DMS79 treated with DMSO at 0.1 percent for 48 hours (cell line): ENCODE results near the gene HOXA4.

ENCODE experiments used
- DNase-seq: peaks from one replicate; lab custom pipeline; 2025; lab: John Stamatoyannopoulos, UW

HOXA4 gene

GRCh38 chr7:27130540-27131389 lies at the start of gene HOXA4:
HOXA4 (minus strand) TSS chr7:27130757; CDS start chr7:27130733, 24 bp downstream.
- peak; percentile 53 for DNase-seq

- DNase-seq: no peak
Measured at GRCh38 chr7:27179503-27180430, 49.2 kb upstream of the HOXA4 start.

GRCh38 chr7:27179030-27179429 lies 48.5 kb upstream of the HOXA4 start:
- DNase-seq: no peak

GRCh38 chr7:27178366-27178765 lies 47.8 kb upstream of the HOXA4 start:
- DNase-seq: no peak

GRCh38 chr7:27177795-27178320 lies 47.3 kb upstream of the HOXA4 start:
- no peak for DNase-seq

- no peak for DNase-seq
Measured at GRCh38 chr7:27176962-27177794, 46.6 kb upstream of the HOXA4 start.

GRCh38 chr7:27176524-27176845 lies 45.9 kb upstream of the HOXA4 start:
- DNase-seq: no peak

GRCh38 chr7:27175626-27176523 lies 45.3 kb upstream of the HOXA4 start:
- no peak for DNase-seq

- no peak for DNase-seq
Measured at GRCh38 chr7:27174874-27175625, 44.5 kb upstream of the HOXA4 start.

GRCh38 chr7:27173956-27174873 lies 43.7 kb upstream of the HOXA4 start, which contains the start of gene HOXA10:
HOXA10 (minus strand) TSS chr7:27174320; CDS start chr7:27174306, 14 bp downstream.
- no peak for DNase-seq

GRCh38 chr7:27173511-27173955 lies 43.0 kb upstream of the HOXA4 start:
- DNase-seq: no peak

- no peak for DNase-seq
Measured at GRCh38 chr7:27172823-27173510, 42.4 kb upstream of the HOXA4 start.

- peak; percentile 49 for DNase-seq
Measured at GRCh38 chr7:27172315-27172774, 41.8 kb upstream of the HOXA4 start.

GRCh38 chr7:27171637-27172314 lies 41.2 kb upstream of the HOXA4 start:
- DNase-seq: peak; percentile 74

- DNase-seq: peak; percentile 74
Measured at GRCh38 chr7:27171325-27171636, 40.7 kb upstream of the HOXA4 start.

GRCh38 chr7:27170426-27171324 lies 40.1 kb upstream of the HOXA4 start:
- DNase-seq: peak; percentile 74
